ENCODE data around the gene PIK3R5. TPM values are rescaled to one million over a fixed set of nuclear protein-coding genes. Genes with fewer than 3 reads are reported as not detected.

PIK3R5 gene
- total RNA-seq, 1 donor from 2014 or later = 0.29 TPM

- no peaks in the 10 kb centered on the region for H3K9me3 Mint-ChIP-seq
- H3K27me3 Mint-ChIP-seq = peaks cover 27% of the 10 kb centered on the region
- H3K4me3 Mint-ChIP-seq = no peak overlapping the region
- no peak for TF ChIP-seq CTCF (conservative IDR thresholded peaks at IDR 0.05)
- peaks cover 15% of the 10 kb centered on the region for H3K4me1 Mint-ChIP-seq (ENCODE audit: unreplicated experiment)
- no peaks in the 10 kb centered on the region for H3K36me3 Mint-ChIP-seq
- H3K27ac Mint-ChIP-seq = no peak overlapping the region
- DNase-seq (ENCODE audit: extremely low spot score, unreplicated experiment) = no peak
Measured at GRCh38 chr17:8877984-8878383, 87.5 kb downstream of the PIK3R5 start.

- TF ChIP-seq CTCF (conservative IDR thresholded peaks at IDR 0.05) = no peak
- Mint-ChIP-seq H3K4me3 (no peak overlapping the region), H3K4me1 (ENCODE audit: unreplicated experiment) (peaks cover 15% of the 10 kb centered on the region), H3K27me3 (peaks cover 31% of the 10 kb centered on the region), H3K9me3 (no peaks in the 10 kb centered on the region), H3K27ac (no peak overlapping the region), H3K36me3 (no peaks in the 10 kb centered on the region)
- no peak for DNase-seq (ENCODE audit: extremely low spot score, unreplicated experiment)
Measured at GRCh38 chr17:8875957-8876356, 89.5 kb downstream of the PIK3R5 start.

GRCh38 chr17:8875436-8875835 is 90.1 kb downstream of the PIK3R5 start:
- no peak for TF ChIP-seq CTCF (conservative IDR thresholded peaks at IDR 0.05)
- Mint-ChIP-seq H3K4me3 (no peak overlapping the region), H3K9me3 (no peaks in the 10 kb centered on the region), H3K4me1 (ENCODE audit: unreplicated experiment) (peaks cover 15% of the 10 kb centered on the region), H3K36me3 (no peaks in the 10 kb centered on the region), H3K27me3 (peaks cover 35% of the 10 kb centered on the region), H3K27ac (no peak overlapping the region)
- DNase-seq (ENCODE audit: extremely low spot score, unreplicated experiment) = no peak

GRCh38 chr17:8873801-8874715 is 91.4 kb downstream of the PIK3R5 start:
- Mint-ChIP-seq H3K27ac (no peak overlapping the region), H3K4me1 (ENCODE audit: unreplicated experiment) (peaks cover 15% of the 10 kb centered on the region), H3K27me3 (peaks cover 39% of the 10 kb centered on the region), H3K4me3 (no peak overlapping the region), H3K36me3 (no peaks in the 10 kb centered on the region), H3K9me3 (no peaks in the 10 kb centered on the region)
- no peak for TF ChIP-seq CTCF (conservative IDR thresholded peaks at IDR 0.05)
- no peak for DNase-seq (ENCODE audit: extremely low spot score, unreplicated experiment)

- no peak overlapping the region for H3K4me3 Mint-ChIP-seq
- H3K4me1 Mint-ChIP-seq (ENCODE audit: unreplicated experiment) = peaks cover 15% of the 10 kb centered on the region
- TF ChIP-seq CTCF (conservative IDR thresholded peaks at IDR 0.05) = no peak
- H3K27ac Mint-ChIP-seq = no peak overlapping the region
- H3K36me3 Mint-ChIP-seq = no peaks in the 10 kb centered on the region
- peaks cover 40% of the 10 kb centered on the region for H3K27me3 Mint-ChIP-seq
- H3K9me3 Mint-ChIP-seq = no peaks in the 10 kb centered on the region
- no peak for DNase-seq (ENCODE audit: extremely low spot score, unreplicated experiment)
Measured at GRCh38 chr17:8872705-8873435, 92.6 kb downstream of the PIK3R5 start.
